Measurements from ENCODE around the gene SASH1.

The SASH1 gene

DNA sequence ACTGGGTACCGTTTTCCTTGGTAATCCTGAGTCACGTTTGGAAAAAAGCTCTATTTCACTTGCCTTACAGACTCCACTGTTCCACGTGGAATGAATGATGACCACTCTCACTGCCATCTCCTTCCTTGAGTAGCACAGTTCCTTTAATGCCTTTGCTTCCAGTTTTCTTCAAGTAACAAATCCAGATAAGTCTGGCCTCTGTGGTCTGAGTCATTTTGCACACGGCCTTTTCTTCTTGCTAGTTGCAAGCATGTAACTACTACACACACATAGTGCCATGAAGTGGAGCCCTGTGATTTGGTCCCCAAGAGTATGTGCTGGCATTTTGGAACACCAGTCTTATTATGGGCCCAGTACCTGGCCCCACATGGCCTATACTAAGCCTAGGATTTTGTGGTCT, 182.8 kb downstream of the SASH1 start:
- no peak for DNase-seq

DNA sequence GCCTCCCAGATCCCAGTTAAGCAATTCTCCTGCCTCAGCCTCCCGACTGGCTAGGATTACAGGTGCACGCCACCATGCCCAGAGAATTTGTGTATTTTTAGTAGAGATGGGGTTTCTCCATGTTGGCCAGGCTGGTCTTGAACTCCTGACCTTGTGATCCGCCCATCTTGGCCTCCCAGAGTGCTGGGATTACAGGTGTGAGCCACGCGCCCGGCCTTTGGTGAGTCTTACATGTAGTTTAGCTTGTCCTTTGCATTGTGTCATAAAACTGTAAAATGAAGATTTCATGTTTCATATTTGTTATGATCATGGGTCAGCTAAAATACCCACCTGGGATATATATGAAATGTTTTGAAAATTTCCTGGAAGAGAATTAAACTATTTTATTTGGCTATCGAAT, 183.5 kb downstream of the SASH1 start:
- DNase-seq: no peak

DNA sequence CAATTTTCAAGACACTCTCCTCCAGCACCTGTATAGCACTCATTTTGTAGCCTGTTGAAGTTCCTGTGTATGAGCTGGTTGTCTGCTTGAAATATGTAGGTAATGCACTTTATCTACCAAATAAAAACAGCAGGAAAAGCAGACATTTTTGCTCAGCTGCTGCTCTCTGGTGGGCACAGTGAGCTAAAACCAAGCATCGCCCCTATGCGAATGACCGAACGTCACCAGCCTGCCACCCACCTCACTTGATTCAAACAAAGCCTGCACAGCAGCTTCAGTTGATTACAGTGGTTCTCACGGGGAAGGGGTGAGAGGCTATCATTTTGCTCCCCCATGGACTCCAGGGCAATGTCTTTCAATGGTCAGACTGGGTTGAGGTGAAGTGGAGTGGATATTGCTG, 185.7 kb downstream of the SASH1 start:
- no peak for DNase-seq

DNA sequence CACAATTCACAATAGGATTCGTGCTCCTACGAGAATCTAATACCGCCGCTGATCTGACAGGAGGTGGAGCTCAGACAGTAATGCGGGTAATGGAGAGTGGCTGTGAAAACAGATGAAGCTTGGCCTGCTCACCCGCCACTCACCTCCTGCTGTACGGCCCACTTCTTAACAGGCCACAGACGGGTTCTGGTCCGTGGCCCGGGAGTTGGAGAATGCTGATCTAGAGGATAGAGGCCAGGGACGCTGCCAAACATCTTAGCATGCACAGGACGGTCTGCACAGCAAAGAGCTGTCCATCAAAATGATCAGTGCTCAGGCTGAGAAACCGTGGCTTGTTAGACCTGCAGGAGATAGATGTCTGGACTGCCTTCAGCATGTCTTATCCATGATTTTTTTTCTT, 186.4 kb downstream of the SASH1 start:
- DNase-seq: no peak

DNA sequence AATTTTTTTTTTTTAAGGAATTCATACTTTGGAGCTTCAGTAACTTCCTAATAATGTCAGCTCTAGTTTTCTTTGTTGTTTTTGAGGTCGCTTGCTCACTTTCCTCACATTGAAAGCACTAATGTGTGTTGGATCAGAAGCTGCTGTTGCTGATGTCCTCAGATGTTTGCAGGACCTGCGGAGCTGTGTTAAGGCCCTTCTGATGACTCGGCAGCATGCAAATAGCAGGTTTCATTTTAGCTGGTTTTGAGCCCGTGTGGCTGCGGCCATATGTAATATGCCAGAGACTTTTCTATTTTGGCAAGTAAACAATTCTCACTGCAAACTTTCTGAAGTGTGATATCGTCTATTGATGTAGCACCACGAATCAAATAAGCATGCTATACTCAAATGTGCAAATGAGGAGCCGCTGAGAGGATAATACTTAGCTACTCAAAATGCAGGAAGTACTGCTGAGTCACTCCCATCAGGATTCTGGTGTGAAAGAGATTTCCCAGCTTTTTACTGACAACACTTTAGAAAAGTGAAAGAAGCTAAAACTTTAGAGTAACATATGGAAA, 187.8 kb downstream of the SASH1 start:
- no peak for DNase-seq

DNA sequence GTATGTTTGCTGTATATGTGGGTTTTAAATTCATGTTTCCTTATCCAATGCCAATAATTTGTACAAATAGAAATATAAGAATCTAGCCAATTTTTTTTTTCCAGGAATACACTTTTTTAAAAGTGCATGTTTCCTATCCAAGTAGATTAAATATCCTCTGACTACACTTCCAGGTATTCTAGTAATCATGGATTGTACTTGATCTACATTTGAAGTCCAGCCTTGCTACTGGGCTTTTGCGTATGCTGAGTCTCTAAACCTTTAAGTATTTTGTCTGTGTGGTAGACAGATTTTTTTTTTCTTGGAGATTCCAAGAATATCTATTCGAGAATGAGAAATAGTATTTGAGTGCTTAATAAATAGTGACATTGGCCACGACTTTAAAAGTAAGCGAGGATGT, 188.3 kb downstream of the SASH1 start:
- DNase-seq: no peak

DNA sequence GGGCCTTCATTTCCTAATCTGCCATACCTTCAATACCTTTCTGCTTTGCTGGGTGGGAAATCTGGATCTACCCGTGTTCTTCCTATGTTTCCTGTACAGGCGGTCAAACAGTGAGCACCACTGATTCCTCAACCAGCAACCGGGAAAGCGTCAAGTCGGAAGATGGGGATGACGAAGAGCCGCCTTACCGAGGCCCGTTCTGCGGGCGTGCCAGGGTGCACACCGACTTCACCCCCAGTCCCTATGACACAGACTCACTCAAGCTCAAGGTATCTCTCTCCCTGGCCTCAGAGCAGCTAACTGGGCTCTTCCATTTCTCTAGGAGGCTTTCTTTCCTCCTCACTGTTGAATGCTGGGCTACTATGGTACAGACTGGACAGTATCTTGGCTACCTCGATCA, 190.1 kb downstream of the SASH1 start:
- DNase-seq: no peak

DNA sequence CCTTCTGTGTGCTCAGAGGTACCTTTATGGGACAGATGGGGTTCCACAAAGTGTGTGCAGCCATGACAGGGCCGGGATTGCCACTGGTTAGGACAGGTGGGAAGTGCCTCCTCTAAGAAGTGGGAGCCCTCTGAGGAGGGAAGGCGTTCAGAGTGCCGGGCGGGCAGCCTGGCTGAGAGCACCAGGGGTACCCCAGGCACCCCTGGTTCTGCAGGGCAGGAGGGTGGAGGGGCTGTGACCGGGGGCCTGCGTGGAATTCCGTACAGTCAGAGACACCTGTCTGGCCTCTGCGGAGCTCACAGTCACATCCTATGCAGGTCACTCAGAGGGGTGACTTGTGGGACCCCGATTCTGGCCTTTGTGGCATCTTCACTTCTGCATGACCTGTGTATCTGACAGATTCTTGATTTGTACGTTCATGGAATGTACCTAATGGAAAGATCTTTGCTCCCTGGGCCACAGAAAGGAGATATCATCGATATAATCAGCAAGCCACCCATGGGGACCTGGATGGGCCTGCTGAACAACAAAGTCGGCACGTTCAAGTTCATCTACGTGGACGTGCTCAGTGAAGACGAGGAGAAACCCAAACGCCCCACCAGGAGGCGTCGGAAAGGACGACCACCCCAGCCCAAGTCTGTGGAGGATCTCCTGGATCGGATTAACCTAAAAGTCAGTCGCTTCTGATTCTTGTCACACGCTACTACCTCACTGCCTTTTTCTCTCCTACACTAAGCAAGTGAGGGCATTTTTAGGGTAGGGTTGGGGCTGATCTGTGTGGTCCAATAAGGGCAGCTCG, 190.9 kb downstream of the SASH1 start:
- DNase-seq: no peak

DNA sequence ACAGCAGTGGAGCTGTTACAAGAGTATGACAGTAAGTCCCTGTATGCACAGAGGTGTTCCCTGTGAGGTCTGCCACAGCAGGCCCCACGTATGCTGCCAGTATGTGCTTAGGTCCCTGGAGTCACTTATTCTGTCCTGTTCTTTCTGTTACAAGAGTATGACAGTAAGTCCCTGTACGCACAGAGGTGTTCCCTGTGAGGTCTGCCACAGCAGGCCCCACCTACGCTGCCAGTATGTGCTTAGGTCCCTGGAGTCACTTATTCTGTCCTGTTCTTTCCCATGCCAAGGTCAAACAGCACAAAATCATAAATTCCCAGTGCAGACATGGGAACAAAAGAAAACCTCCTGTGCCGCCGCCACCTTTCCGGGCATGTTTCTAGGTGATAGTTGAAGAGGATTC, 192.2 kb downstream of the SASH1 start:
- DNase-seq: no peak

DNA sequence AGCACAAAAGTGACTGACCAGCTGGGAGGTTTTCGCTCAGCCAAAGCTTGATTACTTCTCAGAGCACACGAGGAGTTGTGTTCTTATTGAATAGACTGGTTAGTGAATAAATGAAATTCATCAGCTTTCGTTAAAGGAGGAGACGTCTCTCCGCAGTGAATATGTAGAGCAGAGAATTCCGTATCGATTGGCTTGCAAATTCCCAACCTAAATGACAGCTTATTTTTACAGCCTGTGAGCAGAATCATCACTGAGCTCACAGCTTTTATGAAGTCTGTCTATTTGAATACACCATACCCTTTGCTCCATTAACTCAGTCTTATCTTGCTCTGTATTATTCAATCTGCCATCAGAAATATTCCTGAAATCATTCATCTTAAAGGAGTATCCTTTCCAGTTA, 192.7 kb downstream of the SASH1 start:
- no peak for DNase-seq

DNA sequence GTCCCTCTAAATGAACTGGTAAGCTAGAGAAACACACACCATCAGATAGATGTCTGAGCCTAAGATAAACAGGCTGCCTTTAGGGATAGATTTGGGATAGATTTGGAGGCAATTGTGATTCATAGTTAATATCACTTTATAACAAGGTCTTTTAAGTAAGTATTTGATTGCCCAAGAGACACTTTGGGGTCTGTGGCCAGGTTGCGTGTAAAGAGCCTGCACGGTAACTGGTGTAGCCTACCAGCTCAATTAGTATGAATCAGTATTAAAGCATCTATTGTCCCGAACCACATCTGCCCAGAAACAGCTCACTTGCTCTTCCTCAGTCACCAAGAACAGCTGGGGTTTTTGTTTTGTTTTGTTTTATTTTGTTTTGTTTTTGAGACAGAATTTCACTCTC, 193.3 kb downstream of the SASH1 start:
- no peak for DNase-seq

DNA sequence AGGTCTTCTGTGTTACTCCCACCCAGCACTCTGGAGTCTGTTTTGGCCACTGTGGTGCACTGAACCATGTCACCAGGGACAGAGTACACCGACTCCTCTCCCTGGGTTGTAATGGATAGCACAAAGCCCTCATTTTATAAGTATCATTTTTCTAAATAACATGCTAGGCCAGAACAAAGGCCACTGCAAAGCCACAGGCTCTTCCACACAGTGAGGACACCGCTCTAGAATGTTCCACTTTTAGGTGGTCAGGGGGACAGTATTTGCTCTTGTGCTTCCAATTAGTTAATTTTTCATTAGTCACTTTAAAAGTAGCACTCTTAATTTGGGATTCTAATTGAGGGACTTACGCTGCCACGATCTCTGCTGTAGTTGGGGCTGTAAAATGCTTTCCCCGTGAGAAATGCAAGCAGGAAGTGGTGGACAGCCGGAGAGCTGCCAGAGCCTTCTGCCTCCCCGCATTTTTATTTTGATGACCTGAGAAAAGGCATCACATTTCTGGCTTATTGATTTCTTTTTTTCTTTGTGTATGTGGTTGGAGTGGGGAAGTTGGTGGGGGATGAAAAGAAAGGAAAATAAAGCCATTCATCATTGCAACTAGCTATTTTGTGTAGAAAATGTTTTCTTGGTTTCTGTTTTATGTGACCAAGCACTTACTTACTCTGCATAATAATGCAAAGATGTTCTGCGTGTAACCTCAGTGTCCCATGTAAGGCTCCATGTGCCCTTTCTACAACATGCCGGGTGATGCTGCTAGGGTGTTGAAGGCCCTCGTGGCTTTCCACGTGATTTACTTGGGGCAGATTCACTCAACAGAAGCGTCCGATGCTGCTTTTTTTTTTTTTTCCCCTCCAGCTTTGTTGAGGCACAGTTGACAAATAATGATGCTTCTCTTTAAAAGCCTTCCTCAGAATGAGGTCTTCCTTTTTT, 195.9 kb downstream of the SASH1 start:
- no peak for DNase-seq

DNA sequence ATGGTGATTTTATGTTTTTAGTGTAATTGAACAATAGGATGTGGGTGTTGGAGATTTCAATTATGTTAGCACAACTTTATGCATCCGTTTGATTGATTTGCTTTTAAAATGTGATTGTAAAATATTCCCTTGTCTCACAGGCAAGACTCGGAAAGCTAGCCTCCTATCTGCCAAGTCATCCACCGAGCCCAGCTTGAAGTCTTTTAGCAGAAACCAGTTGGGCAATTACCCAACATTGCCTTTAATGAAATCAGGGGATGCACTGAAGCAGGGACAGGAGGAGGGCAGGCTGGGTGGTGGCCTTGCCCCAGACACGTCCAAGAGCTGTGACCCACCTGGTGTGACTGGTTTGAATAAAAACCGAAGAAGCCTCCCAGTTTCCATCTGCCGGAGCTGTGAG, 200.9 kb downstream of the SASH1 start:
- DNase-seq: no peak

DNA sequence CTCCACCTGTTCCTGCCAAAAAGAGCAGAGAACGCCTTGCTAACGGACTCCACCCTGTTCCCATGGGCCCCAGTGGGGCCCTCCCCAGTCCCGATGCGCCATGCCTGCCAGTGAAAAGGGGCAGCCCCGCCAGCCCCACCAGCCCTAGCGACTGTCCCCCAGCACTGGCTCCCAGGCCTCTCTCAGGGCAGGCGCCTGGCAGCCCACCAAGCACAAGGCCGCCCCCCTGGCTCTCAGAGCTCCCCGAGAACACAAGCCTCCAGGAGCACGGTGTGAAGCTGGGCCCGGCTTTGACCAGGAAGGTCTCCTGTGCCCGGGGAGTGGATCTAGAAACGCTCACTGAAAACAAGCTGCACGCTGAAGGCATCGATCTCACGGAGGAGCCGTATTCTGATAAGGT, 201.8 kb downstream of the SASH1 start:
- no peak for DNase-seq

DNA sequence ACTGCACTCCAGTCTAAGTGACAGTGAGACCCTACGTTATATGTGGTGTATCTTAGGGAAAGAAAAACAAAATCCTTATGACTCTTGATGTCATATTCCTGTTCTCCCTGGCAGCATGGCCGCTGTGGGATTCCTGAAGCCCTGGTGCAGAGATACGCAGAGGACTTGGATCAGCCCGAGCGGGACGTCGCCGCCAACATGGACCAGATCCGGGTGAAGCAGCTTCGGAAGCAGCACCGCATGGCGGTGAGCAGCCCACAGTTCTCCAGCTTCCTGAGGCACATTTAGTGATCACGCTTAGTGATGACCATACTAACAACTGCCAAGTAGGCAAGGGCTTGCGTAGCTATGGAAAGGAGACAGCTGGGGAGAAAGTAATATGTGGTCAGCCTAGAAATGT, 203.3 kb downstream of the SASH1 start:
- no peak for DNase-seq

DNA sequence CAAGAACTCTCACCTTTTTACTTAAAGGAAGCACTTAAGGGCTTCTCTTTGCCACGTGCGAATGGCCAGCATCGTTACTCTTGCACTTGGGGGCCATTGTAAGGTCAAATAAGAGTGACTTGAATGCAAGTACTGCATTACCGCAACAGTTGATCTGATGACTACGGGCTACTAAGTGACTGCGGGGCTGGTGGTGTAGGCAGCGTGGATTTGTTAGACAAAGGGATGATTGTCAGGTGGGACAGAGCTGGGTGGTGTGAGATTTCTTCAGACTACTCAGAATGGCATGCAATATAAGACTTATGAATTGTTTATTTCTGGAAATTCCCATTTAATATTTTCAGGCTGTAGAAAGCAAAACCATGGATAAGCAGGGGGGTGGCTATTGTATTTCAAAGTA, 204.5 kb downstream of the SASH1 start:
- DNase-seq: no peak

DNA sequence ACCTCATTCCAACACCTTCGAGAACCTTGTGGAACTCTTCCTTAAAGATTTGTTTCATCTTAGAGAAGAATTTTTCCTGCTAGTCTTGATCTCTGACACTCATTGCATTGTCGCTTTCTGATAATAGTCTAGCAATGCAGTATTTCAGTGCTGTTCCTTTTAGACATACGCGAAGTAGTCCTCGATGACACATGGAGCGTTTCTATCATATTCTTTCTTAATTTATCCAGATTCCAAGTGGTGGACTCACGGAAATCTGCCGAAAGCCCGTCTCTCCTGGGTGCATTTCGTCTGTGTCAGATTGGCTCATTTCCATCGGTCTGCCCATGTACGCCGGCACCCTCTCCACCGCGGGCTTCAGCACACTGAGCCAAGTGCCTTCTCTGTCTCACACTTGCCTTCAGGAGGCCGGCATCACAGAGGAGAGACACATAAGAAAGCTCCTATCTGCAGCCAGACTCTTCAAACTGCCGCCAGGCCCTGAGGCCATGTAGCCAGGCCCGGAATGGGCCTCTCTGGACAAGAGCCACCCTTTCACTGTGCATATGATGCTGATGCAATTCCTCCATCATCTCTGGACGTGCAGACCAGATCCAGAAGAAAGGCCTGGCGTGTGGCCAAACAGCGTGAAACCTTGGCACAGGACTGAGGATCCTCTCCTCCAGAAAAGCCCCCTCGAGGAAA, 205.6 kb downstream of the SASH1 start:
- no peak for DNase-seq

DNA sequence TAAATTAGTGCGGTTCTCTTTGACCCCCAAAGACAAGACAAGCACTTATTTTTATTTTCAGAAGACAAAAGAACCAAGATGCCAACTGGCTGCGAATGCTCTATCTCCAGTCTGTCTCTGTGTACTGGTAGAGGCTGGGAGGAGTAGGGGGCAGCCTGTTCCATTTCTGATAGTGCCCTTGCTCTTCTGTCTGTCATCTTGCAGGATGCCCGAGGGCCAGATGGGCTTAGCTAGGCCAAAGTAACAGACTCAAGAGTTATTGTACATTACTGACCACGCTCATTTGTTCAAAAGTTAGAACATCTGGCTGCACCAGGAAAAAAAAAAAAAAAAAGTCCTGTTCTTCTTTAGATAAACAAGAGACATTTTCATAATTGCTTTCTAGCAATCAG, 206.1 kb downstream of the SASH1 start:
- DNase-seq: no peak

DNA sequence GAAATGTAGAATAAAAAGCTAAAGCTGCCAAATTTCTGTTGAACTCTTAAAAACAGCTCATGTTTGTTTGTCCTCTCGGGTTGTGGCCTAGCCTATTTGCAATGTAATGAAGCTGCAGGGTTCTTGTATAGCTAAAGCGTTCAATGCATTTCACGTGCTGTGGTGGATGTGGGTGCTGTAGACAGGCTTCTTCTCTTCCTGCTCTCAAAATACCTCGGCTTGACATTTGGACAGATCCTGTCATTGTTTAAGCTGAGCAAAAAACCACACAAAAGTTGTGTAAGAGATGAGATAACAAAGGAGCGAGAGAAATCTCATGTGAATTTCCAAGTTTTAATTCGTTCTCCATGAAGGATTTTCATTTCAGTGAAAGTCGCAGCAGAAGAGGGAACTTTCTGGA, 207.9 kb downstream of the SASH1 start:
- DNase-seq: no peak

DNA sequence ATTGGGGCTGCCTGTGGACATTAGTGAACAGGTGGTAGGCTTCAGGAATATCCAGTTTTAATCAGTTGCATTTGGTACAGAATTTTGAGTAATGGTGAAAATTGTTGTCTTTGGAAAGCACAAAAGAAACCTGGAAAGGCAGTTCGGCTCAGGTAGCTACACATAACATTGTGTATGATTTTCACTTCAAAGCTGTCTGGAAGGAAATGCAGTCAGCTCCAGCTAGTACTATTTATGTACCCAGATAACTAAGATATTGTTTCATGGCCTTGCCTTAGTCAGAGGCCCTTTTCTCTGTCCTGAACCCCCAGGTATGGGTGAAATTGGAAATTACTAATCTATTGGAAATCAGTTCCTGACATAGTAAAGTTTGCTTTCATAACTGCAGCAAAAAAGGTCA, 208.6 kb downstream of the SASH1 start:
- no peak for DNase-seq

DNA sequence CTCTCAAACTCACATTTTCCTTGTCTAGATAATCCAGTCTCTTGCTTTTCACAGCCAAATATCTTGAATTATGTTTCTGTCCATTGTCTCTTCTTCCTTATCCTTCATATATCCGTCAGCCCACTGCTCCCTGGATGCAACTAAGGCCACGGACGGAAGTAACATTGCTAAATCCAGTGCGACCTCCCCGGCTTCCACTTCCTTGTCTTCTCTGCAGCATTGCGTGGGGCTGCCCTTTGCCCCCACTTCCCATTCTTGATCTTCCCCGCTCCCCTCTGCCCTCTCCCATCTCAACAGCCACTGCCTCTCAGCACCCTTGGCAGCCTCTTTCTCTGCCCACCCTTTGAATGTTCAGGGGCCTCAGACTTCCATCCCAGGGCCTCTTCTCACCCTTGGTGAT, 213.8 kb downstream of the SASH1 start:
- DNase-seq: no peak

DNA sequence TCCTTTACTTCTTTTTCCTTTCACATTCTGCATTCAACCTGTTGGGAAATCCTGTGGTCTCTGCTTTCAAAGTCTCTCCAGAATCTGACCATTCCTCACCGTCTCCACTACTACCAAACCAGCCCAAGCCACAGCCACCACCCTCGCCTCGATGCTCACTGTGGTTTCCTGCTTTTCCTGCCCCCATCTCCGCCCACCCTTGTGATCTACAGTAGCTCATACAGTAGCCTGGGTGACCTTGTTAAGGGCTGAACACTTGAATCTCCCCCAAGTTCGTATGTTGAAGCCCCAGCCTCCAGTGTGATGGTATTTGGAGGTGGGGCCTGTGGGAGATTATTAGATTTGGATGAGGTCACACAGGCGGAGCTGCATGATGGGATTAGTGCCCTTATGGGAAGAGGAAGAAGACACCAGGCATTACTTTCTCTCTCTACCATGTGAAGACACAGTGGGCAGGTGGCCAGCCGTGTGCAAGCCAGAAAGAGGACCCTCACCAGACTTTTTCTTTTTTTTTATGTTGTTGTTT, 215.2 kb downstream of the SASH1 start:
- no peak for DNase-seq

DNA sequence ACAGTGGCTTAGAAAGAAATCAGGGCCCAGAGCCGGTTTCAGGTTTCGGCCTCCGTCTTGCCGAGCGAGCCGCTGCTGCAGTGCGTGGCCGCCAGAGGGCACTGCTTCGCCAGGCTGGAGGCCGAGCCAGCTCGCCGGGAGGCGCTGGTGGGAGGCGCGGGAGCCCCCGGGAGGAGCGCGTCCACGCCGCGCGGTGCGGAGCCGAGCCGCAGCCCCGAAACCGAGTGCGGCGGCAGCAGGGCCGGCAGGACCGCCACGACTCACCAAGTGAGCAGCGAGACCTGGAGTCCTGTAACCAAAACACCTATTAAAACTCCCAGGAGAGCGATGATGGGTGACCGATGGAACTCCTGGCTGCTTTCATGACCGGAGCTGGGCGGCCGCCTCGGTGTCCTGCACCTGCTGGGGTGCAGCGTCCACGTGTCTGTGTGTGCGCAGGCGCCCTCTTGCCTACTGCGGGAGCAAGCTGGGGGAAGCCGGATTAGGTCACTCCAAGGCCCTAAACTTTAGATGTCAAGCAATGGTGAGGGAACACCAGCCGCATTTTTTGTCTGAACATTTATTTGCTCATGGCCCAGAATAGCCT, 217.3 kb downstream of the SASH1 start:
- peak; percentile 63 for DNase-seq

Data from CD4-positive, alpha-beta T cell treated with Interferon gamma for 1 hour (primary cell).